ENCODE data around the gene OGFOD1. TPM values are rescaled to one million over a fixed set of nuclear protein-coding genes. Genes with fewer than 3 reads are reported as not detected.
A peak's percentile ranks its signal among the peaks of the same experiment; 100 is the strongest.

Gene OGFOD1
- total and polyA plus RNA-seq, 2 donors (not counting 1 experiment from before 2014, with no cell fraction given), result 8.4 to 28.7 TPM

DNA sequence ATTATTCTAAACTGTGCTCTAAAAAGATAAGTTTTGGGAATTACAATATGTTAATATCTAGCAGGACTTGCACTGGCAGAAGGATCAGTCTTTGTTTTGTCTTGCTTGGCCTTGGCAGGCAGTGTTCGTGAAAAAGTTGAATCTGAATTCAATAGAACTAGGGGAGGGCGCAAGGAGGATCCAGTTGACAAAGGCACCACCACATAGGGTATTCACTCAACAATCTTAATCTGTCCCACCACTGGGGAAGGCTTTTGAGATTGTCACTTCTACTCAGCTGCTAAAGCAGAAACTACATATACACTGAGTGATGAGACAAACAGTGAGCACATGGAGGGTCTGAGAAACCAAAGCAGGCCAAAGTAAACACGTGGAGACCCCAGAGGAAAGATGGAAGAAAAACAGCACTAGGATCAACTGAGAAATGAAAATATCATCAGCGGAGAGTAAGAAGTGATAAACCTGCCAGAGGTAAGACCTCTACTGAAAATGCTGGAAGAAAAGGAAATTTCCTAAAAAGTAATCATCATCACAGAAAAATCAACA is 28.4 kb upstream of the OGFOD1 start:
- ATAC-seq (ENCODE audit: low read depth) (no peak), DNase-seq (peak; percentile 7)
- POLR2A ChIA-PET, result interaction anchor here (1.0 kb wide), 1 partner anchor 28 kb away, joined by 3 read pairs; the partner anchor contains the start of genes NUDT21 and OGFOD1
- Histone ChIP-seq H3K79me2 (ENCODE audit: control insufficient read depth, insufficient read depth, low read length) (peaks cover 71% of the 10 kb centered on the region), H3K27me3 (replicated peaks in 1 of 4; ENCODE audit: control extremely low read depth in 1 of 4, control insufficient read depth in 3 of 4, insufficient read depth in 4 of 4, low read length in 3 of 4) (no peaks in the 10 kb centered on the region), H2AFZ (ENCODE audit: insufficient read depth, low read depth, low read length, poor library complexity, severe bottlenecking) (no peak overlapping the region), H3K4me2 (replicated peaks; ENCODE audit: low read depth, low read length, poor library complexity, severe bottlenecking) (peak overlapping the region; percentile 81), H3K4me3 (ENCODE audit: control extremely low read depth in 1 of 5, extremely low read depth in 1 of 5, insufficient read depth in 1 of 5, low read depth in 2 of 5, low read length in 4 of 5) (peak overlapping the region in 4 of 5 experiments; percentile 69 to 78 (median 74)), H3K4me1 (ENCODE audit: control insufficient read depth in 2 of 2, insufficient read depth in 2 of 2, low read length in 2 of 2) (peaks cover 44 to 52% of the 10 kb centered on the region in 2 donors), H3K9me3 (ENCODE audit: control extremely low read depth in 1 of 3, control insufficient read depth in 2 of 3, insufficient read depth in 1 of 3, low read length in 2 of 3) (no peaks in the 10 kb centered on the region), H3K36me3 (replicated peaks in 1 of 2; ENCODE audit: control extremely low read depth in 1 of 2, control insufficient read depth in 1 of 2, extremely low read depth in 1 of 2, insufficient read depth in 2 of 2, low read length in 1 of 2) (no peaks in the 10 kb centered on the region), H4K20me1 (ENCODE audit: control insufficient read depth, insufficient read depth, low read length, poor library complexity, severe bottlenecking) (peaks cover 42% of the 10 kb centered on the region), H3K27ac (ENCODE audit: low read length in 2 of 2) (peak overlapping the region; percentile 80 to 81), H3K9ac (ENCODE audit: low read length) (peak overlapping the region; percentile 77)
- CTCF ChIA-PET, result interaction anchor here (0.8 to 2.2 kb wide), 4 partner anchors 11 to 279 kb away, joined by 3 to 6 read pairs (median 5); partner anchors contain the start of genes NUDT21 and OGFOD1
- intact Hi-C loops (cut with micrococcal nuclease), result loop anchor here (10.0 kb wide), 3 partner anchors 282 to 1112 kb away; partner anchors contain the start of genes CCDC102A, PSME3IP1 and RSPRY1
- H3K4me1 Mint-ChIP-seq, result peaks cover 49% of the 10 kb centered on the region
- peak overlapping the region; percentile 98 for H3K4me3 Mint-ChIP-seq
- WGBS (ENCODE audit: insufficient coverage), result 50% methylated on average over 1 of the region's 4 CpGs
- no peak for TF ChIP-seq EZH2 (IDR thresholded peaks at IDR 0.05; ENCODE audit: borderline replicate concordance, insufficient read depth, low read depth, low read length, poor library complexity, severe bottlenecking)
- TF ChIP-seq, protein P1, sequence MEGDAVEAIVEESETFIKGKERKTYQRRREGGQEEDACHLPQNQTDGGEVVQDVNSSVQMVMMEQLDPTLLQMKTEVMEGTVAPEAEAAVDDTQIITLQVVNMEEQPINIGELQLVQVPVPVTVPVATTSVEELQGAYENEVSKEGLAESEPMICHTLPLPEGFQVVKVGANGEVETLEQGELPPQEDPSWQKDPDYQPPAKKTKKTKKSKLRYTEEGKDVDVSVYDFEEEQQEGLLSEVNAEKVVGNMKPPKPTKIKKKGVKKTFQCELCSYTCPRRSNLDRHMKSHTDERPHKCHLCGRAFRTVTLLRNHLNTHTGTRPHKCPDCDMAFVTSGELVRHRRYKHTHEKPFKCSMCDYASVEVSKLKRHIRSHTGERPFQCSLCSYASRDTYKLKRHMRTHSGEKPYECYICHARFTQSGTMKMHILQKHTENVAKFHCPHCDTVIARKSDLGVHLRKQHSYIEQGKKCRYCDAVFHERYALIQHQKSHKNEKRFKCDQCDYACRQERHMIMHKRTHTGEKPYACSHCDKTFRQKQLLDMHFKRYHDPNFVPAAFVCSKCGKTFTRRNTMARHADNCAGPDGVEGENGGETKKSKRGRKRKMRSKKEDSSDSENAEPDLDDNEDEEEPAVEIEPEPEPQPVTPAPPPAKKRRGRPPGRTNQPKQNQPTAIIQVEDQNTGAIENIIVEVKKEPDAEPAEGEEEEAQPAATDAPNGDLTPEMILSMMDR (IDR thresholded peaks at IDR 0.05), result no peak
- no peaks in the 10 kb centered on the region for H3K27me3 Mint-ChIP-seq
- H3K9me3 Mint-ChIP-seq (ENCODE audit: insufficient read depth), result no peaks in the 10 kb centered on the region
- H3K27ac Mint-ChIP-seq, result peak overlapping the region; percentile 86

Measured in B cell (primary cell).